ENCODE measurements around the gene ATP6V0E1.

GRCh38 chr5:173045474-173045873 lies 61.9 kb downstream of the ATP6V0E1 start:
- no peak for TF ChIP-seq CTCF (IDR thresholded peaks at IDR 0.05)
- no peak for TF ChIP-seq POLR2A (IDR thresholded peaks at IDR 0.05)

Data from Peyer's patch (tissue), 4 donors.